K562 (cell line): ENCODE measurements around the gene RHOF. TPM values are rescaled to one million over a fixed set of nuclear protein-coding genes. Genes with fewer than 3 reads are reported as not detected.

Experiments
- BRD4 ChIP-seq: fragments of 200-600 bp; sonication (generic); IDR thresholded peaks from 2 replicates; pipeline ENCODE4 v1.6.1; 2017; ENCODE audit warnings: inconsistent platforms
- BRF1 ChIP-seq: IDR thresholded peaks from 3 replicates; pipeline ENCODE4 v1.6.1; 2011; ENCODE audit warnings: borderline replicate concordance, mild to moderate bottlenecking; ENCODE audit not compliant: insufficient read length; ENCODE audit errors: extremely low read depth
- FOS ChIP-seq: IDR thresholded peaks from 3 replicates; pipeline ENCODE4 v1.6.1; 2011; ENCODE audit not compliant: insufficient read length; ENCODE audit errors: extremely low read depth
- GTF2E2 ChIP-seq: fragments of 200-800 bp; sonication (Bioruptor generic); IDR thresholded peaks from 2 replicates; pipeline ENCODE4 v1.6.1; 2016; ENCODE audit warnings: missing genetic modification characterization, missing compliant biosample characterization
- ILF3 ChIP-seq: fragments of 450-650 bp; IDR thresholded peaks from 2 replicates; pipeline ENCODE4 v1.6.1; 2018; ENCODE audit warnings: antibody characterized with exemption, mild to moderate bottlenecking, moderate library complexity, borderline replicate concordance
- MAFK ChIP-seq: IDR thresholded peaks from 2 replicates; pipeline ENCODE4 v1.6.1; 2011; ENCODE audit warnings: low read length, improper control_type of control experiment
- U2AF1 ChIP-seq: fragments of 200-400 bp; formaldehyde crosslinking; optimal IDR thresholded peaks from 2 replicates; pipeline ENCODE3; 2017; ENCODE audit warnings: mild to moderate bottlenecking, low read depth, low read length, moderate library complexity
- ZNF23 ChIP-seq: fragments of 250-450 bp; sonication (Bioruptor Pico); IDR thresholded peaks from 2 replicates; pipeline ENCODE4 v1.4.0; 2020; ENCODE audit warnings: mild to moderate bottlenecking
- ZNF311 ChIP-seq: fragments of 250-450 bp; sonication (Bioruptor Pico); IDR thresholded peaks from 2 replicates; pipeline ENCODE4 v1.4.0; 2020; ENCODE audit warnings: mild to moderate bottlenecking, moderate library complexity
- polyA plus RNA-seq, 8 experiments: library from polyadenylated mRNA; depleted of rRNA in 4 of 8; stranded (reverse) in 5 of 8; unstranded in 3 of 8; fragments of >200 nt; fragmentation: Nextera tagmentation in 2 of 8; fragmentation: Illumina TruSeq in 1 of 8; extraction: Ambion mirVana in 2 of 8; extraction: Trizol in 1 of 8; gene quantifications; 2 replicates each; pipeline versions ENCODE4 v1.2.1 to v1.2.3, GENCODE V29; 2011 to 2014; ENCODE audit warnings: inconsistent platforms in 1 of 8, missing spikeins in 1 of 8
- total RNA-seq, 7 experiments: library from RNA; depleted of rRNA in 6 of 7; stranded (reverse); fragments of >200 nt in 6 of 7; fragmentation: Illumina TruSeq in 2 of 7; extraction: Trizol in 2 of 7; gene quantifications; 2 replicates each; pipeline versions ENCODE4 v1.2.1 to v1.2.3, GENCODE V29; 2011 to 2021; ENCODE audit warnings: low replicate concordance in 1 of 7
- TF ChIP-seq, protein P1 (sequence below): sonication (generic); formaldehyde crosslinking; IDR thresholded peaks from 2 replicates; pipeline ENCODE4 v1.8.0; 2022; ENCODE audit warnings: mild to moderate bottlenecking, low read depth, missing genetic modification reagents
- TF ChIP-seq, protein P2 (sequence below): sonication (generic); formaldehyde crosslinking; IDR thresholded peaks from 2 replicates; pipeline ENCODE4 v1.9.0; 2022; ENCODE audit warnings: mild to moderate bottlenecking, missing genetic modification reagents
- TF ChIP-seq, protein P3 (sequence below): fragments of 450-650 bp; formaldehyde crosslinking; IDR thresholded peaks from 2 replicates; pipeline ENCODE4 v1.4.0; 2022; ENCODE audit warnings: mild to moderate bottlenecking, moderate library complexity
- TF ChIP-seq, protein P4 (sequence below): fragments of 250-450 bp; sonication (Bioruptor Pico); IDR thresholded peaks from 2 replicates; pipeline ENCODE4 v1.5.0; 2021
- TF ChIP-seq, protein P5 (sequence below): sonication (generic); formaldehyde crosslinking; IDR thresholded peaks from 2 replicates; pipeline ENCODE4 v1.8.0; 2023; ENCODE audit warnings: mild to moderate bottlenecking, missing genetic modification reagents
- TF ChIP-seq, protein P6 (sequence below), 3 experiments: fragments of 200-800 bp in 1 of 3; sonication (Bioruptor generic) in 1 of 3; sonication (generic) in 1 of 3; formaldehyde crosslinking in 1 of 3; IDR thresholded peaks; 2 replicates each; pipeline versions ENCODE4 v1.6.1 to v1.8.0; 2016 to 2022; ENCODE audit warnings: mild to moderate bottlenecking in 2 of 3, missing compliant biosample characterization in 2 of 3, missing genetic modification characterization in 2 of 3, missing genetic modification reagents in 1 of 3
- TF ChIP-seq, protein P7 (sequence below): sonication (generic); formaldehyde crosslinking; IDR thresholded peaks from 2 replicates; pipeline ENCODE4 v1.8.1; 2023; ENCODE audit warnings: mild to moderate bottlenecking, missing genetic modification reagents, moderate library complexity

The RHOF gene
- total and polyA plus RNA-seq, 9 of the 15 experiments (the other 6 are each of a cell fraction or from before 2014, with no cell fraction given), result 0.13 to 10.1 (median 4.0) TPM

DNA sequence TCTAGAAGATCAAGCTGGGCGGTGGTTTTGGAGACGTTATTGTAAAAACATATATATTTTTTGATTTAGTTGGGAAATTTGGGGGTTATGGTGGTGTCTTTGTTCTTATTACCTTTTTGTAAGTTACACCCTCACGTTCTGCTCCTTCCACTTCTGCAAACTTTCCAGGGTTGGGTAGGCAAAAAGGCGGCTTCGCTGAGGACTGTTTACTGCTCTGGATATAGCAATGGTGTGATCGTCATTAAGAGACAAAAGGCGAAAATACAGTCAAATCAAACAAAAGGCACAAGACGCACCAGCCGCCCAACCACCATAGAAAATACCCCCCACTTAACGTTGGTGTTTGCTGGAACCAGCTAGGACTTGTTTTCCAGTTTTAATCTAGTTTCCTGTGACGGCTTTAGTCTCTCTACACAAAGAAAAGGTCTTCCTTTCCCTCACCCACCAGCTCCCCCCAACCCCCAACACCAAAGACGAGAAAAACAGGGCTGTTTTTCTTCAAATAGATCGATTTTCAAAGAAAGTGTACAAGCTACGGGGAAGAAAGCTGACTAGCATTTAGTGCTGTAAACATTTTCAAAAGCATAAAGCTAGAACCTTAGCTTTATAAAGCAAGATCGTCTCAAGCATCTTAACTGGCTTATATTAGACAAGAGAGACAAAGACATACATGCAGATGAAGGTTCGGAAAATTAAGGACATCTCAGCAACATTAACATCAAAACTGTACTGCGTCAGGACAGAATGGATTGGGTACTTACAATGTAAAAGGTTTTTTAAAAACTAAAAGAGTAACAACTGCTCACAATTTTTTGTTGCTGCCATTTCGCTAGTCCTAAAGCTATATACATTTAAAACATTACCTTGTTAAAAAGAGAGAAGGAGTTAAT, 8.4 kb upstream of the RHOF start (continued):
- TF ChIP-seq, protein P1, sequence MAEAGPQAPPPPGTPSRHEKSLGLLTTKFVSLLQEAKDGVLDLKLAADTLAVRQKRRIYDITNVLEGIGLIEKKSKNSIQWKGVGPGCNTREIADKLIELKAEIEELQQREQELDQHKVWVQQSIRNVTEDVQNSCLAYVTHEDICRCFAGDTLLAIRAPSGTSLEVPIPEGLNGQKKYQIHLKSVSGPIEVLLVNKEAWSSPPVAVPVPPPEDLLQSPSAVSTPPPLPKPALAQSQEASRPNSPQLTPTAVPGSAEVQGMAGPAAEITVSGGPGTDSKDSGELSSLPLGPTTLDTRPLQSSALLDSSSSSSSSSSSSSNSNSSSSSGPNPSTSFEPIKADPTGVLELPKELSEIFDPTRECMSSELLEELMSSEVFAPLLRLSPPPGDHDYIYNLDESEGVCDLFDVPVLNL (CRISPR knock-in tag), result no peak
- TF ChIP-seq BRD4, result peak; percentile 86
- TF ChIP-seq U2AF1, result no peak
- TF ChIP-seq, protein P2, sequence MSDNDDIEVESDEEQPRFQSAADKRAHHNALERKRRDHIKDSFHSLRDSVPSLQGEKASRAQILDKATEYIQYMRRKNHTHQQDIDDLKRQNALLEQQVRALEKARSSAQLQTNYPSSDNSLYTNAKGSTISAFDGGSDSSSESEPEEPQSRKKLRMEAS, result no peak
- TF ChIP-seq, protein P3, sequence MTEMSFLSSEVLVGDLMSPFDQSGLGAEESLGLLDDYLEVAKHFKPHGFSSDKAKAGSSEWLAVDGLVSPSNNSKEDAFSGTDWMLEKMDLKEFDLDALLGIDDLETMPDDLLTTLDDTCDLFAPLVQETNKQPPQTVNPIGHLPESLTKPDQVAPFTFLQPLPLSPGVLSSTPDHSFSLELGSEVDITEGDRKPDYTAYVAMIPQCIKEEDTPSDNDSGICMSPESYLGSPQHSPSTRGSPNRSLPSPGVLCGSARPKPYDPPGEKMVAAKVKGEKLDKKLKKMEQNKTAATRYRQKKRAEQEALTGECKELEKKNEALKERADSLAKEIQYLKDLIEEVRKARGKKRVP (CRISPR knock-in tag), result no peak
- no peak for TF ChIP-seq MAFK
- no peak for TF ChIP-seq ZNF23 (CRISPR knock-in tag)
- TF ChIP-seq GTF2E2 (tag), result no peak; the same call in 1 of the 2 replicates
- TF ChIP-seq FOS, result no peak
- TF ChIP-seq, protein P4, sequence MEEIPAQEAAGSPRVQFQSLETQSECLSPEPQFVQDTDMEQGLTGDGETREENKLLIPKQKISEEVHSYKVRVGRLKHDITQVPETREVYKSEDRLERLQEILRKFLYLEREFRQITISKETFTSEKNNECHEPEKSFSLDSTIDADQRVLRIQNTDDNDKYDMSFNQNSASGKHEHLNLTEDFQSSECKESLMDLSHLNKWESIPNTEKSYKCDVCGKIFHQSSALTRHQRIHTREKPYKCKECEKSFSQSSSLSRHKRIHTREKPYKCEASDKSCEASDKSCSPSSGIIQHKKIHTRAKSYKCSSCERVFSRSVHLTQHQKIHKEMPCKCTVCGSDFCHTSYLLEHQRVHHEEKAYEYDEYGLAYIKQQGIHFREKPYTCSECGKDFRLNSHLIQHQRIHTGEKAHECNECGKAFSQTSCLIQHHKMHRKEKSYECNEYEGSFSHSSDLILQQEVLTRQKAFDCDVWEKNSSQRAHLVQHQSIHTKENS (CRISPR knock-in tag), result no peak
- TF ChIP-seq ILF3, result peak; percentile 80
- TF ChIP-seq ZNF311, result no peak
- TF ChIP-seq BRF1, result no peak
- TF ChIP-seq, protein P5, sequence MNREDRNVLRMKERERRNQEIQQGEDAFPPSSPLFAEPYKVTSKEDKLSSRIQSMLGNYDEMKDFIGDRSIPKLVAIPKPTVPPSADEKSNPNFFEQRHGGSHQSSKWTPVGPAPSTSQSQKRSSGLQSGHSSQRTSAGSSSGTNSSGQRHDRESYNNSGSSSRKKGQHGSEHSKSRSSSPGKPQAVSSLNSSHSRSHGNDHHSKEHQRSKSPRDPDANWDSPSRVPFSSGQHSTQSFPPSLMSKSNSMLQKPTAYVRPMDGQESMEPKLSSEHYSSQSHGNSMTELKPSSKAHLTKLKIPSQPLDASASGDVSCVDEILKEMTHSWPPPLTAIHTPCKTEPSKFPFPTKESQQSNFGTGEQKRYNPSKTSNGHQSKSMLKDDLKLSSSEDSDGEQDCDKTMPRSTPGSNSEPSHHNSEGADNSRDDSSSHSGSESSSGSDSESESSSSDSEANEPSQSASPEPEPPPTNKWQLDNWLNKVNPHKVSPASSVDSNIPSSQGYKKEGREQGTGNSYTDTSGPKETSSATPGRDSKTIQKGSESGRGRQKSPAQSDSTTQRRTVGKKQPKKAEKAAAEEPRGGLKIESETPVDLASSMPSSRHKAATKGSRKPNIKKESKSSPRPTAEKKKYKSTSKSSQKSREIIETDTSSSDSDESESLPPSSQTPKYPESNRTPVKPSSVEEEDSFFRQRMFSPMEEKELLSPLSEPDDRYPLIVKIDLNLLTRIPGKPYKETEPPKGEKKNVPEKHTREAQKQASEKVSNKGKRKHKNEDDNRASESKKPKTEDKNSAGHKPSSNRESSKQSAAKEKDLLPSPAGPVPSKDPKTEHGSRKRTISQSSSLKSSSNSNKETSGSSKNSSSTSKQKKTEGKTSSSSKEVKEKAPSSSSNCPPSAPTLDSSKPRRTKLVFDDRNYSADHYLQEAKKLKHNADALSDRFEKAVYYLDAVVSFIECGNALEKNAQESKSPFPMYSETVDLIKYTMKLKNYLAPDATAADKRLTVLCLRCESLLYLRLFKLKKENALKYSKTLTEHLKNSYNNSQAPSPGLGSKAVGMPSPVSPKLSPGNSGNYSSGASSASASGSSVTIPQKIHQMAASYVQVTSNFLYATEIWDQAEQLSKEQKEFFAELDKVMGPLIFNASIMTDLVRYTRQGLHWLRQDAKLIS (CRISPR knock-in tag), result 0 out of 2 replicates have a peak, but pooled peaks have one; percentile 5
- TF ChIP-seq, protein P6, sequence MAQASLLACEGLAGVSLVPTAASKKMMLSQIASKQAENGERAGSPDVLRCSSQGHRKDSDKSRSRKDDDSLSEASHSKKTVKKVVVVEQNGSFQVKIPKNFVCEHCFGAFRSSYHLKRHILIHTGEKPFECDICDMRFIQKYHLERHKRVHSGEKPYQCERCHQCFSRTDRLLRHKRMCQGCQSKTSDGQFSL (CRISPR knock-in tag; IDR thresholded peaks at IDR 0.05), result peak; percentile 22; the same call in 1 of the 2 replicates
- TF ChIP-seq, protein P6 (tag; IDR thresholded peaks at IDR 0.05), result 0 out of 4 replicates have a peak, but pooled peaks of 1 of the 2 experiments have one; percentile 65
- TF ChIP-seq, protein P7, sequence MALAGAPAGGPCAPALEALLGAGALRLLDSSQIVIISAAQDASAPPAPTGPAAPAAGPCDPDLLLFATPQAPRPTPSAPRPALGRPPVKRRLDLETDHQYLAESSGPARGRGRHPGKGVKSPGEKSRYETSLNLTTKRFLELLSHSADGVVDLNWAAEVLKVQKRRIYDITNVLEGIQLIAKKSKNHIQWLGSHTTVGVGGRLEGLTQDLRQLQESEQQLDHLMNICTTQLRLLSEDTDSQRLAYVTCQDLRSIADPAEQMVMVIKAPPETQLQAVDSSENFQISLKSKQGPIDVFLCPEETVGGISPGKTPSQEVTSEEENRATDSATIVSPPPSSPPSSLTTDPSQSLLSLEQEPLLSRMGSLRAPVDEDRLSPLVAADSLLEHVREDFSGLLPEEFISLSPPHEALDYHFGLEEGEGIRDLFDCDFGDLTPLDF (CRISPR knock-in tag), result no peak
